T47D (cell line): ENCODE results near the gene C2orf76.

Experiments
- DNase-seq, 2 experiments: peaks; one replicate each; pipeline versions ENCODE4 v3.0.0 to v3.0.0-alpha.2; 2011 to 2012; ENCODE audit warnings: low read depth in 1 of 2, low spot score in 1 of 2
- JUND ChIP-seq: IDR thresholded peaks from 2 replicates; pipeline ENCODE4 v1.6.1; 2012; ENCODE audit warnings: low read depth
- in situ Hi-C: cut with HindIII; loops from 2 replicates; pipeline ENCODE4 v1.10.0; 2016; ENCODE audit warnings: low sequenced_read_pairs, low pct_unique_long_range_greater_than_20kb

C2orf76 gene

DNA sequence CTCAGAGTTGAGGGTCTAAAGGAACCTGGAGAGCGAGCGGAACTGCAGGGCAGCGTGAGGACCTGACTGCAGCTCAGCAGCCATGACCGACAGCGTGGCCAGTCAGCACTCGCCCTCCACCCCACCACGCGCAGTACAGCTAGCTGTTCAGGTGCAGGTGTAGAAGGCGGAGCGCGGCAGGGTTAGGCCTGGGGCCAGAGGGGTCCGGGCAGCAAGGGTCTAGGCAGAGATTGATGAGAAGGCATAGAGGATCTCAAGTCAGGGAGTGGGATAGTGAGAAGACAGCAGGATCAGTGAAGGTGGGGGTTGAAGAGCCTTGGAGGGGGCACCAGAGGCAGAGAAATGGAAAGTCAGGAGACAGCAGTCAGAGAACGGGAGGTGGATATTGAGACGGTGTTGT lies 72.0 kb downstream of the C2orf76 start:
- in situ Hi-C loops, result no loop called here
- no peak for DNase-seq
- TF ChIP-seq JUND, result no peak

DNA sequence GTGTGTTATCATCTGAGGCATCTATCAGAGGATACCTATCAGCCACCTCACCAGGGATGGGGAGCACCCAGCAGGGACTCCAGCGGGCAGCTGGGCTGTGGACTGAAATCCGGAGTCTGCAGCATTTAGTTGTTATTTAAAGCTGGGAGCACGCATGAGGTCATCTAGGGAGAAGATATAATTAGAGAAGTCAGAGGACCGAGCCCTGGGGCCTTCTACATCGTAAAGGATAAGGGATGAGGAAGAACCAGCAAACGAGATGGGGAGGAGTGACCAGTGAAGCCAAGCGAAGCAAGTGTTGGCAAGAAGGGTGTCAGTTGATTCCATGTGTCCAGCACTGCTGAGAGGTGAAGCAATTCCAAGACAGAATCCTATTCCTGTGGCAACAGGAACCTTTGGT lies 72.7 kb downstream of the C2orf76 start:
- TF ChIP-seq JUND, result no peak
- in situ Hi-C loops, result no loop called here
- no peak for DNase-seq

DNA sequence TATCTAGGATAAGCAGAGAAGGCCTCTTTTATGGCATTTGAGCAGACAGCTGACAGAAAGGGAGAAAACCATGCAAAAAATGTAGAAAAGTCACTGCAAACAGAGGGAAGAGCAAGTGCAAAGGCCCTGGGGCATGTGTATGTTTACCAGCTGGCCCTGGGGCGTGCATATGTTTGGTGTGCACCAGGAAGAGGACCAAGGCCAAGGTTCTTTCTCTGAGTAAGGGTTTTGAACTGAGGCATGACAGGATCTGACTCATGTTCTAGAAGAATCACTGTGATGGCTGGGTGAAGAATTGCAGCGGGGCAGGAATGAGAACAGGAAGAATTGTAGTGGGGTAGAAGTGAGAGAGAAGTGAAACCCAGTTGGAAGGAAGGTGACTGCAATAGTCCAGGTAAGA lies 73.4 kb downstream of the C2orf76 start:
- no peak for DNase-seq

DNA sequence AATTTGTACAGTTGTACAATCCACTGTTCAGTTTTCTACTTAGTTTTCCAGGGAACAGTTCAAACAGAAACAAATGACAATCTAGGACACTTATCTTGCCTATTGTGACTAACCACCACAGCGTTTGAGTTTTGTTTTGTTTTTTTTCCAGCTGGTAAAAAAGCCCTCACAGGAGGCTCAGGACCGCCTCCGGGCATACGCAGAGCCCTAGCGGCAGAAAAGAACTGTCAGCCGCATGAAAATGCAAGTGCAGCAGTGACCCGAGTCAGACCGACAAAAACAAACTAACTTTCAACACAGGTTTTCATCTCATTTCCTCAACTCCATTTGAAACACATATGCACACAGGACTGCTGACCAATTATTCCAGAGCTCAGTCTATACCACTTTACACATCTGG lies 74.4 kb downstream of the C2orf76 start:
- in situ Hi-C loops, result no loop called here
- no peak for TF ChIP-seq JUND

More for the DNA sequence above, 73.4 kb downstream of the C2orf76 start:
- in situ Hi-C loops, result no loop called here
- TF ChIP-seq JUND, result no peak

DNA sequence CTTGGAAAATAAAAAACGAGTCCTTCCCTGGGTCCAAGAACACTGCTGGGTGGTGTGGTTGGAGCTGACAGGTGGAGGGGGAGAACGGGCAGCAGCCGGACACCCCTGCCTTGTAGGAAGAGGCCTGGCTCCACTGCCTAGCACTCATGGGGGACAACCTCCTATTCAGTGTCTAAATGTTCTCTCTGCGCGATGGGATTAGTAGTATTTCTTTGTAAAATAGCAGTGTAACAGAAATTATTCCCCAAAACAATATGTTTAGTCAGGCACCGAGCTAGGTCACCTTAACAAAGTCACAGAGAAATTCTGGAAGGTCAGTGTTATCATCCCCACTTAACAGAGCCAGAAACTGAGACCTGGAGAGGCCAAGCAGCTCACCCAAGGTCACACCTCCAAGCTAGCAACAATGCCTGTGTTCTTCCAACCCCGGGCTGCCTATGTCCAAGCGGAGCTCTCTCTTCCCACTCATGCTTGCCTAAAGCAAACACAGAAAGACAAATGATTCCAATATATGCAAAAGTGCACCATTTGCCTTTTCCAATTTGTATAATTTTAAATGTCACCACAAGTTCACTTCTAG lies 75.0 kb downstream of the C2orf76 start:
- no peak for TF ChIP-seq JUND
- no peak for DNase-seq
- in situ Hi-C loops, result no loop called here

More for the DNA sequence above, 74.4 kb downstream of the C2orf76 start:
- no peak for DNase-seq

DNA sequence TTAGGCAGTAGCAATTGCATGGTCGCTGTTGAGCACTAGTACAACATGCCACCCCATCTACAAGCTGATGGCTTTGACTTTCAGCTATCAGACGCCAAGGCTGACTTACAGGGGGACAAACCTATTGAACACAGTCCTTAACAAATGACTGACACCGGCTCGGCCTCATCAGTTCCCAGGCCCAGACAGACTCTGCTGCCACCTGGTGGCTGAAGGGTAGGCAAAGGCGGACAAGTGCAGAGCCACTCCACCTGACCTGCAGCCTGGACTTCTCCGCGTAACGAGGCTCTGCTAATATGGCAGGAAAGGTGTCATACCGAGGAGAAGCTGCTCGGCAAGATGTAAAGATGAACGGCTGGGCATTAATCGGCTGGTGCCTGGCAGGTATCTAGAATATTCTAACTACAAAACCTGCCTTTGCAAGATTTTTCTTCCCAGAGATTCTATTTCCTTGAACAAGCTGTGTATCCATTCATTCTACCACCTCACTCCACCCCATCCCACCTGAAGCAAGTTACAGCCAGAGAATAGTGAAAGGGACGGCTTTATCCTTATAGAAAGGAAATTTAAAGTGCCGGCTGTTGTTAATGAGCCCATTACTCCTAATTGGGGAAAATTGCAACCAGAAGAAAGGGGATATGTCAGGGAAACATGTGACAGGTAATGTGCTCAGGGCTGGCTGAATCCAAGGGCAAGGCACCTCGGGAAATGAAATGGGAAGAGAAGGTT lies 75.6 kb downstream of the C2orf76 start:
- peak; percentile 71 to 86 for DNase-seq
- in situ Hi-C loops, result no loop called here
- TF ChIP-seq JUND, result no peak

DNA sequence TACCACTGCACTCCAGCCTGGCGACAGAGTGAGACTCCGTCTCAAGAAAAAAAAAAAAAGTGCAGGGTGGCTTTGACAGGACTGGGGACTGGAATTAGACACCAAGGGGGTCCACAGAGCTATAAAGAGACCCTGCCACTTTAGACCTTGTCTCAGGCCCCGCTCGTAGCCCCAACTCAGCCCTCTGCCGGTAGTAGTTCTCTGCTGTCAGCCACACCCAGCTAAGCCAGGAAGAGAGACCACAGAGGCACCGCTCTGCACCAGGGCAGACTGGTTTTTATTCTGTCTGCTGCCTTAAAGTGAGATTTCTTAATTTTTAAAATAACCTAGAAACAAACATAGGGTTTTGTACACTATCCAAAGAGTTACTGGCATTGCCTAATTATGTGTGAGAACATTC lies 77.0 kb downstream of the C2orf76 start:
- DNase-seq, result no peak
- in situ Hi-C loops, result no loop called here
- no peak for TF ChIP-seq JUND

DNA sequence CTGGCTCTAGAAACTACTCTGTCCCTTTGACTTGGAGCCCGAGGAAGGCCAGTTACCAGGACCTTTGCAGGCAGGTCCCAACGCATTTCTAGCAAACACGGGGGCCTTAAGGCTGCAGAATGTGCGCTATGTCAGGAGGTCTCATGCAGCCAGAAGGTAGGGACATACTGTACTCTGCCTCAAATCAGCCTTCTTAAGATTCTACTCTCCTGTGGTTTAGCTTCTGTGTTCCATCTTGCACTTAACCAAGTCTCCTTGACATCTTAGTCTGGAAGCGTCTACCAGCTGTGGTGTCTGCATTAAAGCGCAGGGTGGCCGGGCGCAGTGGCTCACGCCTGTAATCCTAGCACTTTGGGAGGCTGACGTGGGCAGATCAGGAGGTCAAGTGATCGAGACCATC lies 77.5 kb downstream of the C2orf76 start:
- DNase-seq, result no peak
- TF ChIP-seq JUND, result no peak
- in situ Hi-C loops, result no loop called here

DNA sequence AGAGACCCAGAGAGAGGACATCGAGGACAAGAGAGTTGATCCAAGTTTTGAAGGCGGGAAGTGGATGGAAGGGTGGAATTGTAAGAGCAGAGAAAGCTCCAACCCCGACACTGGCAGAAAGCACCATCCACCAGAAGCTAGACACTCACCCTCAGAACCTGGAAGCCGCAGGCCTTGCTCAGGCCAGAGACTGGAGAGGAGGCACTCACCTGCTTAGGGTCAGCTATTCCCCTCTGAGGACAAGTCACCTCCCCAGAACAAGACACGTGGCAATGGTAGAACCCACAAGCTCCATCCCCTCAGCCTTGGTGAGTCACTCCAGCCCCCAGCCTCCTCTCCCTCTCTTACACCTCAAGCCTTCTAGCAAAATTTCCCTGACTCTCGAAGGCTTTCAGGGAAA lies 78.1 kb downstream of the C2orf76 start:
- no peak for TF ChIP-seq JUND
- DNase-seq, result no peak
- in situ Hi-C loops, result no loop called here

DNA sequence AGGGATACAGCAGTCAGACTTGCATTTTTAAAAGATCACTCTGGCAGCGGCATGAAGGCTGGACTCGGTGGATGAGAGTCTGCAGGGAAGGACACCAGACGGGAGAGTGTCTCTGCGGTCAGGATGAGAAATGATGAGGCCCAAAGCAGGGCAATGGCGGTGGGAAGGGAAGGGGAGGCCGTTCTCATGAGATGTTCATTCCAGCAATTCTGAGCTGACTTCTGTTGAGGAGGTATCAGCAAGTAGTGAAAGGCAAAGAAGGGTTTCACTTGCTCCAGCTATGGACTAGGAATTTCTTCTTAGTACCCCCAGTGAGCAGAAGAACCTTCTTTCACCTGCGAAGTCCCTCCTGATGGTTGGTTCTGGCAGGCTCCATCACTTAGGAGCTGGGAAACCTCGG lies 80.0 kb downstream of the C2orf76 start:
- in situ Hi-C loops, result no loop called here
- no peak for DNase-seq
- no peak for TF ChIP-seq JUND

DNA sequence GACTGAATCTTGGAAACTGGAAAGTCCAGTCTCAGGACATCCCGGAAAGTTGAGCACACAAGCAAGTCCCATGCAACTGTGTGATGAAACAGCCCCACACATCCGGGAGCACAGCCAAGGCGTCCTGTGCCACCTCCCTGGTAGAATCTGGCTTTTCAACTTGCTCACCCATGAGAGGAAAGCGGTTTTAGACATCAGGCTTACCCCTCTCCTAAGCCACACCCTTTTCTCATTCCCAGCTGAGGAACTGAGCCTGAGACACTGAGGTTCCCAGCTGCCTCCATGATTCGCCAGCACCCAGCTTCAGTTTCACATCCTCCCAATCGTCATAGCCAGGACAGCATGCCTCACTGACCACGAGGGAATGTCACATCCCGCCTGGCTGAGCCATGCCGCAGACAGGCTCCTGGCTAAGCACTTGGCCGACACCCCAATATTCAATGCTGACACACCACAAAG lies 82.7 kb downstream of the C2orf76 start:
- peak; percentile 16 to 79 for DNase-seq
- TF ChIP-seq JUND, result no peak
- in situ Hi-C loops, result no loop called here

DNA sequence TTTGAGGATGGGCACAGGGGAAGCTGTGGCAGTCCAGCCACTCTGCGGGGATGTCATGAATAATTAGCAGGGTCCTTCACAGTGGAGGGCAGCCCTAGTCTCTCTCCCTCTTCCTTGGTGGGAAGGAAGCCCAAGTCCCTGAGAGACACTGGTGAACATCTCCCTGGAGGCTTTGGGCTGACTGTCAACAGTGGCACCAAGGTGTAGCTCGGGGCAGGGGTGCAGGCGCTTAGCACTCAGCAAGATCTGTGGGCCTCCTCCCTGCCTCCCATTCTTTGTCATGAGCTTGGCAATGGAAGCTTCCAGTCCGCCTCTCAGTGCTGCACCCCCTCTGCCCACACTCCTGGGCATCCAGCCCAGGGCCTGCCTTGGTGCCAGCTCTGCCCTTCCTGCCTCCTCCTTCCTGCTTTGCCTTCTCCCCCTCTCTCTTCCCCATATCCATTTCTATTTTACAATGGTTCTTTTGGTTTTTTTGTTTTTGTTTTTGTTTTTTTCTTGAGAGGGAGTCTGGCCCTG lies 83.6 kb downstream of the C2orf76 start:
- no peak for TF ChIP-seq JUND
- DNase-seq, result no peak
- in situ Hi-C loops, result no loop called here

DNA sequence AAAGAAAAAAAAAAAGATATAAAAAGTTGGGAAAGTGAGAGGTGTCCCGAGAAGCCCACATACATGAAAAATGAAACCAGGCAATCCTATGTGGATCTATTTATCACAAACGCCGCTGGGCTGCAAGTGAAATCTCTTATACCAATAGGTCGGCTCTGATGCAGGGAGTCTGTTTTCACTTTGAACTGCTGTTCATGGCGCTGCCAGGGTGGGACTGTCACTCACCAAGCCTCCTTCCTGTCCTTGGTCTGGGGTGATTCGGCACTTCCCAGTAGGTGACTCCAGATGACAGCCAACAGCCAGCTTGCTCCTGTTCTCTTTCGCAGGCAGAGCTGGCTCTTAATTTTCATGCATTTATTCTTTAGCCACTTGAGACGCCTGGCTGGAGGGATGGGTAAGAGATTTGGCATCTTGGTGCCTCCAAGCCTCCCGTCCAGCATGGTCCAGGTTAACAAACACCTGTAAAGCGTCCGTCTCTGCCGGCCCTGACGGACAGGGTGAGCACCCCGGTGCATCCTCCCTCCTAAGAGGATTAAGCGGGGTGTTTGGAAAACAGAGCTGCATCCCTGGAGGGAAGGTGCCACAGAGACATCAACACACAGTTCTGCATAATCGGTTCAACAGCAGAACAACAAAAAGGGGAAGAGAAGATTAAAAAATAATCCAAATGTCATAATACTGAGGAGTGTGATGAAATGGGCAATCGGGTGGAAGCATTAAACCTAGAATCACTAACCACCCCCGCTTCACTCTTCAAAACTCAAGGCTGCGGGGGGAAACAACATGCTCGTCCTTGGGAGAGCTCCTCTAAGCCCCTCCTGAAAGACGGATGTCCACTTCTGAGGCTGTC lies 84.3 kb downstream of the C2orf76 start:
- DNase-seq, result no peak
- in situ Hi-C loops, result no loop called here
- no peak for TF ChIP-seq JUND
